Upper lobe of left lung (tissue), 6 donors: ENCODE measurements around the gene HPDL. TPM values are rescaled to one million over a fixed set of nuclear protein-coding genes. Genes with fewer than 3 reads are reported as not detected.

Source experiments
- ATAC-seq, 2 donors: fragments of 200-7000 bp; cut with Tn5 transposase; one replicate each; pipeline ENCODE4 v1.9.1; 2022; ENCODE audit warnings: mild to moderate bottlenecking in 2 of 2, moderate library complexity in 2 of 2; ENCODE audit not compliant: low FRiP score in 2 of 2
- DNase-seq, 2 donors: peaks; one replicate each; pipeline ENCODE4 v3.0.0-alpha.2; 2019 to 2020
- H3K27ac ChIP-seq, 4 donors: fragments of 200-600 bp; sonication (generic); one replicate each; pipeline ENCODE4 v1.5.1; 2016 to 2019
- H3K27me3 ChIP-seq, 4 donors: fragments of 200-600 bp; sonication (generic); one replicate each; pipeline ENCODE4 v1.5.1; 2017 to 2019
- H3K36me3 ChIP-seq, 4 donors: fragments of 200-600 bp; sonication (generic); one replicate each; pipeline ENCODE4 v1.5.1; 2016 to 2019
- H3K4me1 ChIP-seq, 4 donors: fragments of 200-600 bp; sonication (generic); one replicate each; pipeline ENCODE4 v1.5.1; 2018 to 2019
- H3K4me3 ChIP-seq, 4 donors: fragments of 200-600 bp; sonication (generic); one replicate each; pipeline ENCODE4 v1.5.1; 2017 to 2019; ENCODE audit warnings: mild to moderate bottlenecking in 2 of 4, moderate library complexity in 1 of 4
- H3K9me3 ChIP-seq, 4 donors: fragments of 200-600 bp; sonication (generic); one replicate each; pipeline ENCODE4 v1.5.1; 2018 to 2019
- EP300 ChIP-seq, 4 donors: sonication (generic); formaldehyde crosslinking; IDR thresholded peaks; one replicate each; pipeline ENCODE4 v1.5.1; 2017; ENCODE audit warnings: antibody characterized with exemption in 4 of 4, control low read depth in 2 of 4
- POLR2A ChIP-seq, 4 donors: fragments of 450-650 bp; IDR thresholded peaks; one replicate each; pipeline ENCODE4 v1.5.1; 2016 to 2017; ENCODE audit warnings: antibody characterized with exemption in 4 of 4, mild to moderate bottlenecking in 2 of 4
- POLR2AphosphoS5 ChIP-seq, 2 donors: sonication (generic); formaldehyde crosslinking; IDR thresholded peaks; one replicate each; pipeline ENCODE4 v1.5.1; 2017; ENCODE audit warnings: antibody characterized with exemption in 2 of 2
- WGBS, 2 donors: methylation state at CpG; one replicate each; pipeline ENCODE4 v1.1.5; 2017 to 2018; 5-methylcytosine and 5-hydroxymethylcytosine counted together
- total RNA-seq, 6 donors: library from RNA; depleted of rRNA in 4 of 6; stranded (reverse); fragments of >200 nt in 4 of 6; gene quantifications; one replicate each; pipeline versions ENCODE4 v1.1.0 to v1.2.1, GENCODE V29; 2016 to 2021
- TF ChIP-seq, protein P1 (sequence below), 6 experiments: fragments of 450-650 bp in 4 of 6; fragments of 200-600 bp in 2 of 6; sonication (generic) in 2 of 6; IDR thresholded peaks; one replicate each; pipeline ENCODE4 v1.5.1; 2016 to 2019; ENCODE audit warnings: antibody characterized with exemption in 6 of 6
- donor health status: DM: no; HTN: no; CAD: no; lungs with moderate emphysema.
- donor health status: DM: no; HTN: yes; CAD: no; lungs with severe emphysema.

The HPDL gene
- total RNA-seq, 6 donors from 2014 or later = 0.30 to 1.3 (median 0.37) TPM; not detected in 3

DNA sequence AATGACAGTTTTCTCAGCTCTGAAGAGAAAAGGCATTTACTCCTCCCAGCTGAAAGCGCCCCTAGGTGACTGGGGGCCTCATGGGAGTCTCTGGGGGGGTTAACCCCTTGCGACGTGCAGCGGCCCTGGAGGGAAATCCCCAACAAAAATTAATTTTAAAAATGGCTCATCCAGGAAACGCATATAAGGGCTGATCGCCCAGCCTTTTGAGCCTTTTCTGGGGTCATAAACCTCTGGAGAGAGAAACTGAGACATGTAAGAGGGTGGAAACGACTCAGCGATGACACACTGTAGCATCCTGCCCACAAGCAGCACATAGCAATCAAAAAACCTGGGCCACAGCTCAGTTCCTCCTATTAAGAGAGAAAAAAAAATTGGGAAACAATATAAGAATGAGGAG is 20.4 kb upstream of the HPDL start:
- DNase-seq (no peak), ATAC-seq (no peak)
- Histone ChIP-seq H3K4me3 (no peak overlapping the region), H3K36me3 (no peaks in the 10 kb centered on the region), H3K27me3 (no peaks in the 10 kb centered on the region), H3K9me3 (no peaks in the 10 kb centered on the region), H3K4me1 (peaks cover 9 to 14% (median 13%) of the 10 kb centered on the region in 4 donors), H3K27ac (no peak overlapping the region)
- WGBS, 2 donors = 56 to 72% methylated on average over 8 of the region's 8 CpGs
- TF ChIP-seq, protein P1, sequence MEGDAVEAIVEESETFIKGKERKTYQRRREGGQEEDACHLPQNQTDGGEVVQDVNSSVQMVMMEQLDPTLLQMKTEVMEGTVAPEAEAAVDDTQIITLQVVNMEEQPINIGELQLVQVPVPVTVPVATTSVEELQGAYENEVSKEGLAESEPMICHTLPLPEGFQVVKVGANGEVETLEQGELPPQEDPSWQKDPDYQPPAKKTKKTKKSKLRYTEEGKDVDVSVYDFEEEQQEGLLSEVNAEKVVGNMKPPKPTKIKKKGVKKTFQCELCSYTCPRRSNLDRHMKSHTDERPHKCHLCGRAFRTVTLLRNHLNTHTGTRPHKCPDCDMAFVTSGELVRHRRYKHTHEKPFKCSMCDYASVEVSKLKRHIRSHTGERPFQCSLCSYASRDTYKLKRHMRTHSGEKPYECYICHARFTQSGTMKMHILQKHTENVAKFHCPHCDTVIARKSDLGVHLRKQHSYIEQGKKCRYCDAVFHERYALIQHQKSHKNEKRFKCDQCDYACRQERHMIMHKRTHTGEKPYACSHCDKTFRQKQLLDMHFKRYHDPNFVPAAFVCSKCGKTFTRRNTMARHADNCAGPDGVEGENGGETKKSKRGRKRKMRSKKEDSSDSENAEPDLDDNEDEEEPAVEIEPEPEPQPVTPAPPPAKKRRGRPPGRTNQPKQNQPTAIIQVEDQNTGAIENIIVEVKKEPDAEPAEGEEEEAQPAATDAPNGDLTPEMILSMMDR (IDR thresholded peaks at IDR 0.05) = no peak
- TF ChIP-seq EP300 (IDR thresholded peaks at IDR 0.05) (no peak), POLR2A (IDR thresholded peaks at IDR 0.05) (no peak), POLR2AphosphoS5 (IDR thresholded peaks at IDR 0.05) (no peak)

DNA sequence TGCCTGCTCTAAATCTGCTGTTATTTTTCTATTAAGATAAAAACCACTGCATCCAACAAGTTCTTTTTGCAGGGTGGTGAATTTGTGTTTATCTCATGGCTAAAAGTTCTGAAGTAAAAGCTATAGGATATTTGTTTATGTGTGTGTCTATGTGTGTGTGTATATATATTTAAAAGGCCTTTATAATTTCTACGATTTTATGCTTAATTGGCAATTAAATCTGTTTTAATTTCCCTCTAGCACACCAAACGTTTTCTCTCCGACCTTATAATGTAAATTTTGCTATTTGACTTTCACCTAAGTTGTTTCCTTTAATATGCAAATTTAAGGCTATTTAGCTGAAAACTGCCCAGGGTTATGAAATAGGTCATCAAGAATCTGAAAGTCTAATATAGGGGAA is 19.8 kb upstream of the HPDL start:
- no peak for ATAC-seq
- Histone ChIP-seq H3K4me1 (peaks cover 9 to 14% (median 13%) of the 10 kb centered on the region in 4 donors), H3K9me3 (no peaks in the 10 kb centered on the region), H3K36me3 (no peaks in the 10 kb centered on the region), H3K27me3 (no peaks in the 10 kb centered on the region), H3K27ac (no peak overlapping the region), H3K4me3 (no peak overlapping the region)
- no peak for TF ChIP-seq EP300 (IDR thresholded peaks at IDR 0.05)
- TF ChIP-seq, protein P1 (IDR thresholded peaks at IDR 0.05) = no peak
- TF ChIP-seq POLR2AphosphoS5 (IDR thresholded peaks at IDR 0.05) = no peak
- TF ChIP-seq POLR2A (IDR thresholded peaks at IDR 0.05) = no peak
- no peak for DNase-seq
- WGBS, 2 donors = 74 to 83% methylated on average over 3 of the region's 3 CpGs

DNA sequence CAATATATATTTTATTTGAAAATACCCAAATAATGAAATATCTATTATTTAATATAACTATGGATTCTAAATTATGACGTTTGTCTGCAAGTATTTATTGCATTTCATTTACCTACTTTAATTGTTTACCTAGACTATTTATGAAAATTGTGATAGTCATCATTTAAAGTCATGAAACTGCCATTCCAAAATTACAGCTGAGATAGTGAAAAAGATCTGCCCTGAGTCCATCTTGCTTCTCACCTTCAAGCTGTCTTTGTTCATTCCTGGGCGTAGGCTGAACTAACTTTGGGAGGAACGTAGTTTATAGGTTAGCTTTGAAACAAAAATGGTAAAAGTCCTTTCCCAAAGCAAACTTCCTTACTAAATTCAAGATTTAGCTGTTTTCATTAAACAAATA is 12.4 kb upstream of the HPDL start:
- 84 to 86% methylated on average over 3 of the region's 3 CpGs for WGBS, 2 donors
- no peaks in the 10 kb centered on the region for H3K27me3 ChIP-seq
- ATAC-seq (no peak), DNase-seq (no peak)
- H3K27ac ChIP-seq = no peak overlapping the region
- no peaks in the 10 kb centered on the region for H3K9me3 ChIP-seq
- no peaks in the 10 kb centered on the region for H3K36me3 ChIP-seq
- H3K4me3 ChIP-seq = no peak overlapping the region
- TF ChIP-seq POLR2A (IDR thresholded peaks at IDR 0.05) = no peak
- TF ChIP-seq, protein P1 (IDR thresholded peaks at IDR 0.05) = no peak
- H3K4me1 ChIP-seq = no peaks in the 10 kb centered on the region

DNA sequence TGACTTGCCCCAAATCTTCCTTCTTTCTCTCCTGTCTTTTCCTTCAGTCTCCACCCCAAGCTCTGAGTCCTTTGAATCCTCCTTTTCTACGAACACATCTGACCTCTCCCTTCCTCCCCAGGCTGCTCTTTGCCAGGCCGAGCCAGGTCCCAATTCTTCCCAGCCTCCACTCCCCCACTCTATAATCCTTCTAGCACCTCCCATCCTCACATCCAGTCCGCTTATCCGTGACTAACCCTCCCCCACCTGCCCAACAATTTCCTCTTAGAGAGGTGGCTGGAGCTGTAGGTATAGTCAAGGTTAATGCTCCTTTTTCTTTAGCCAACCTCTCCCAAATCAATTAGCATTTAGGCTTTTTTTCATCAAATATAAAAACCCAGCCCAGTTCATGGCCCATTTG is 9.5 kb upstream of the HPDL start:
- no peaks in the 10 kb centered on the region for H3K4me1 ChIP-seq
- ATAC-seq (no peak), DNase-seq (no peak)
- H3K27ac ChIP-seq = no peak overlapping the region
- no peak overlapping the region for H3K4me3 ChIP-seq
- no peaks in the 10 kb centered on the region for H3K27me3 ChIP-seq
- H3K36me3 ChIP-seq = no peaks in the 10 kb centered on the region
- WGBS, 2 donors = 73 to 81% methylated on average over 4 of the region's 4 CpGs
- H3K9me3 ChIP-seq = no peaks in the 10 kb centered on the region
- TF ChIP-seq POLR2A (IDR thresholded peaks at IDR 0.05) = no peak
- no peak for TF ChIP-seq EP300 (IDR thresholded peaks at IDR 0.05)
- TF ChIP-seq, protein P1 (IDR thresholded peaks at IDR 0.05) = no peak
- TF ChIP-seq POLR2AphosphoS5 (IDR thresholded peaks at IDR 0.05) = no peak

DNA sequence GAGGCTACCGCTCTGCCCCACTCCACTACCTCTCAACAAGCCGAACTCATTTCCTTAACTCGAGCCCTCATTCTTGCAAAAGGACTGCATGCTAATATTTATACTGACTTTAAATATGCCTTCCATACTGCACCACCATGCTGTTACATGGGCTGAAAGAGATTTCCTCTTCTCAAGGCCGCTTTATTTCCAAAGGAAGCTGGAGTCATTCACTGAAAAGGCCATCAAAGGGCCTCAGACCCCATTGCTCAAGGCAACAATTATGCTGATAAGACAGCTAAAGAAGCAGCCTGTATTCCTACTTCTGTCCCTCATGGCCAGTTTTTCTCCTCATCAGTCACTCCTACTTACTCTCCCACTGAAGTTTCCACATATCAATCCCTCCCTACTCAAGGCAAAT is 6.9 kb upstream of the HPDL start:
- Histone ChIP-seq H3K27ac (no peak overlapping the region), H3K4me3 (no peak overlapping the region), H3K27me3 (no peaks in the 10 kb centered on the region), H3K9me3 (no peaks in the 10 kb centered on the region), H3K36me3 (no peaks in the 10 kb centered on the region), H3K4me1 (no peaks in the 10 kb centered on the region)
- TF ChIP-seq, protein P1 (IDR thresholded peaks at IDR 0.05) = no peak
- TF ChIP-seq POLR2AphosphoS5 (IDR thresholded peaks at IDR 0.05) = no peak
- no peak for TF ChIP-seq POLR2A (IDR thresholded peaks at IDR 0.05)
- TF ChIP-seq EP300 (IDR thresholded peaks at IDR 0.05) = no peak
- DNase-seq (no peak), ATAC-seq (no peak)
- 76 to 87% methylated on average over 4 of the region's 4 CpGs for WGBS, 2 donors
